ENCODE results near the gene CABP7.

- TF ChIP-seq CTCF (optimal IDR thresholded peaks at IDR 0.05 in 1 of 3, IDR thresholded peaks at IDR 0.05 in 1 of 3, conservative IDR thresholded peaks at IDR 0.05 in 1 of 3; ENCODE audit: extremely low read depth in 1 of 3, insufficient read depth in 2 of 3, low read length in 3 of 3) (no peak), EZH2 (IDR thresholded peaks at IDR 0.05; ENCODE audit: low read length) (no peak)
Observed at GRCh38 chr22:29710193-29710592, 9.6 kb upstream of the CABP7 start.
